Neutrophil (primary cell): ENCODE results near the gene FGB.
A peak's percentile ranks its signal among the peaks of the same experiment; 100 is the strongest.

ENCODE experiments used
- H3K27ac ChIP-seq: fragments of 200-600 bp; sonication (generic); 2 replicates; pipeline ENCODE4 v1.5.1; 2016; ENCODE audit warnings: mild to moderate bottlenecking, moderate library complexity
- H3K27me3 ChIP-seq: fragments of 200-600 bp; sonication (generic); 2 replicates; pipeline ENCODE4 v1.6.0; 2016; ENCODE audit warnings: mild to moderate bottlenecking
- H3K36me3 ChIP-seq: fragments of 200-600 bp; sonication (generic); 2 replicates; pipeline ENCODE4 v1.5.1; 2017
- H3K4me1 ChIP-seq, 2 experiments: fragments of 200-600 bp in 1 of 2; sonication (generic) in 1 of 2; 1 replicate in 1 of 2; 2 replicates in 1 of 2; pipeline versions ENCODE4 v1.5.1 to v1.6.1; 2013 to 2016; ENCODE audit warnings: low read depth in 1 of 2, low read length in 1 of 2, mild to moderate bottlenecking in 1 of 2, moderate library complexity in 1 of 2; ENCODE audit not compliant: control insufficient read depth in 1 of 2, insufficient read depth in 1 of 2
- H3K4me3 ChIP-seq, 2 experiments: fragments of 200-600 bp in 1 of 2; sonication (generic) in 1 of 2; 1 replicate in 1 of 2; 2 replicates in 1 of 2; pipeline ENCODE4 v1.5.1; 2013 to 2016; ENCODE audit warnings: low read depth in 1 of 2, low read length in 1 of 2, mild to moderate bottlenecking in 1 of 2, moderate library complexity in 1 of 2
- H3K9me3 ChIP-seq: fragments of 200-600 bp; sonication (generic); 2 replicates; pipeline ENCODE4 v1.5.1; 2016
- TF ChIP-seq, protein P1 (sequence below): fragments of 200-600 bp; sonication (generic); IDR thresholded peaks from 2 replicates; pipeline ENCODE4 v1.5.1; 2016; ENCODE audit warnings: antibody characterized with exemption

FGB gene

DNA sequence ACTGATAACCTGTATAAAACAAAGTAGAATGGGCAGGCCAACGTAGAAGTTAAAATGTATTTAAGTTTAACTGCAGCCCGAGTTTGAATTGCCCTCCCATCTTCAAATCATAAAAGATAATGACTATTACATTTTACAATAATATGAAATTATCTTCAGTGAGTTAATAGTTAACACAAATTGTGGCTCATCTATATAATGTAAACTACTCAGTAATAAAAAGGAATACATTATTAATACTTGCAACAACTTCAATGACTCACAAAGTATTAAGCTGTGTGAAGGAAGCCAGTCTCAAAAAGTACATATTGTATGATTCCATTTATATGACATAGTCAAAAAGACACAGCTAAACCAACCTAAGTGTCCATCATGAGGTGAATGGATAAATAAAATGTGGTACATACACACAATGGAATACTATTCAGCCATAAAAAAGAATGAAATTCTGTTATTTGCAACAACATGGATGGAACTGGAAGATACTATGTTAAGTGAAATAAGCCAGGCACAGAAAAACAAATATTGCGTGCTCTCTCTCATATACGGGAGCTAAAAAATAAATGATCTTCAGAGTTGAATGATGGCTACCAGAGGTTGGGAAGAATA, 20.4 kb upstream of the FGB start:
- peaks cover 99% of the 10 kb centered on the region for H3K36me3 ChIP-seq
- TF ChIP-seq, protein P1, sequence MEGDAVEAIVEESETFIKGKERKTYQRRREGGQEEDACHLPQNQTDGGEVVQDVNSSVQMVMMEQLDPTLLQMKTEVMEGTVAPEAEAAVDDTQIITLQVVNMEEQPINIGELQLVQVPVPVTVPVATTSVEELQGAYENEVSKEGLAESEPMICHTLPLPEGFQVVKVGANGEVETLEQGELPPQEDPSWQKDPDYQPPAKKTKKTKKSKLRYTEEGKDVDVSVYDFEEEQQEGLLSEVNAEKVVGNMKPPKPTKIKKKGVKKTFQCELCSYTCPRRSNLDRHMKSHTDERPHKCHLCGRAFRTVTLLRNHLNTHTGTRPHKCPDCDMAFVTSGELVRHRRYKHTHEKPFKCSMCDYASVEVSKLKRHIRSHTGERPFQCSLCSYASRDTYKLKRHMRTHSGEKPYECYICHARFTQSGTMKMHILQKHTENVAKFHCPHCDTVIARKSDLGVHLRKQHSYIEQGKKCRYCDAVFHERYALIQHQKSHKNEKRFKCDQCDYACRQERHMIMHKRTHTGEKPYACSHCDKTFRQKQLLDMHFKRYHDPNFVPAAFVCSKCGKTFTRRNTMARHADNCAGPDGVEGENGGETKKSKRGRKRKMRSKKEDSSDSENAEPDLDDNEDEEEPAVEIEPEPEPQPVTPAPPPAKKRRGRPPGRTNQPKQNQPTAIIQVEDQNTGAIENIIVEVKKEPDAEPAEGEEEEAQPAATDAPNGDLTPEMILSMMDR, result no peak
- H3K27me3 ChIP-seq, result no peaks in the 10 kb centered on the region
- no peaks in the 10 kb centered on the region for H3K9me3 ChIP-seq
- no peak overlapping the region for H3K27ac ChIP-seq
- no peaks in the 10 kb centered on the region for H3K4me1 ChIP-seq
- H3K4me3 ChIP-seq, result no peak overlapping the region

DNA sequence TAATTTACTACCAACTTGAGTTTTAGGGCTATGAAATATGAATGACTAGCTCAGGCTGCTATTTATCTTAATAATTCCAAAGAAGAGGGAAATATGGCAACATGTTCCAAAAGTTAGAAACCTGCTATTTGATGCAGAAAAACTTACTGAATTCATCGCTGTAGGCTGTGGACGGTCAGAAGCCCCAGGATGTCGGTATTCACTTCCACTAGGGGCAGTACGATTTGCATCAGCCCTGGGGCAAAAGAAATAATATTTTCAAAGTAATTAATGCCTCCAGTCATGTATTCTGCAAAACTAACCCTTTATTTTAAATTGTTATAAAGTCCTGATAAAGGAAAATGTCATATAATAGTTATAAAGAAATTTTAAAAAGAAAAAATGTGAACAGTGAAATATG, 17.1 kb upstream of the FGB start:
- Histone ChIP-seq H3K4me3 (no peak overlapping the region), H3K4me1 (peaks cover 11 to 15% of the 10 kb centered on the region in 2 experiments), H3K27ac (no peak overlapping the region)

DNA sequence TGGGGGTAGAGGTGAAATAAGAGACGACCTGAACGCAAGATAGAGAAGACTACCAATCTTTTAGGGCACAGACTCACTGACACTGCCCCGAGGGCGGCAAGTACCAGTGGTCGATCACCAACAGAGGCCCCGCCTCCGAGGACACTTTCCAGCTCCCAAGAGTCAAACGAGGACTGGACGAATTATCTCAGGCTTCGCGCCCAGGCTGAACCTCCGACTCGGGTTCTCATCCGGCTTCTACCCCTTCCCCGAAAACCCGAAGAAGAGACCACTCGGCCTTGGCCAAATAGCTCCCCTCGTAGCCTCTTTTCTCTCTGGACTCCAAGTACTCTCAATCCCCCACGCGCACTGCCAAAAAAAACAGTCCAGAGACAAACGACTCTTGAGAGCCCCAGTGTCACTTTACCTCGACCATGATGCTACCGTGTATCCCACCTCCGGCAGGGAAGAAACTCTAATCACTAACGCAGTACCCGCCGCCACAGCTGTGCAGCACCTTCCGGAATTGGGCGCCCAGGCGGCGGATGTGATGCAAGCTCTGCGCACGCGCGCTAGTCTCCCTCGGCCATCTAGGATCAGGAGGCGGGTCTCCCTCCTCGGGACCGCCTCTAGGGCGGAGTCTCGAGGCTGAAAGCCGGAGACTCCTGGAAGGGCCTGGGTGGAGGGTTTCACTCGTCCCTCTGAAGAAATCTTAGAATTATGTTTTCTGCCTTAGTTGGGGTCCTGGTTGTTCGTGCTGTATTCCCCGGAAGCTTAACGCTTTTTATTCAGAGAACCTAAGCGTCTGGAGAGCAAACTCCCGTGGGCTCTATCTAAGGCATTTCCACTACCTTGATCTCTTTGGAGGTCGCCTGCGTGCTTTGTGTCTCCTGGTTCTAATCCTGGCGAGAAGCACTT, 12.7 kb upstream of the FGB start, which contains the start of gene PLRG1:
Gene PLRG1 (minus strand): TSS at position 507 of the 897 bp plus-strand sequence. CDS start 92 bp downstream, at position 415.
- peak within 1 kb of the TSS; percentile 60 for H3K27ac ChIP-seq
- H3K4me1 ChIP-seq, result peaks cover 11 to 15% of the 10 kb centered on the region in 2 experiments
- H3K4me3 ChIP-seq, result peak within 1 kb of the TSS; percentile 76 to 87
- TF ChIP-seq, protein P1, result peak; percentile 71
- no peaks in the 10 kb centered on the region for H3K9me3 ChIP-seq
- H3K27me3 ChIP-seq, result no peaks in the 10 kb centered on the region
- peaks cover 30% of the 10 kb centered on the region for H3K36me3 ChIP-seq

More for the DNA sequence above, 17.1 kb upstream of the FGB start:
- H3K27me3 ChIP-seq, result no peaks in the 10 kb centered on the region
- H3K9me3 ChIP-seq, result no peaks in the 10 kb centered on the region
- H3K36me3 ChIP-seq, result peaks cover 73% of the 10 kb centered on the region
- TF ChIP-seq, protein P1, result no peak

DNA sequence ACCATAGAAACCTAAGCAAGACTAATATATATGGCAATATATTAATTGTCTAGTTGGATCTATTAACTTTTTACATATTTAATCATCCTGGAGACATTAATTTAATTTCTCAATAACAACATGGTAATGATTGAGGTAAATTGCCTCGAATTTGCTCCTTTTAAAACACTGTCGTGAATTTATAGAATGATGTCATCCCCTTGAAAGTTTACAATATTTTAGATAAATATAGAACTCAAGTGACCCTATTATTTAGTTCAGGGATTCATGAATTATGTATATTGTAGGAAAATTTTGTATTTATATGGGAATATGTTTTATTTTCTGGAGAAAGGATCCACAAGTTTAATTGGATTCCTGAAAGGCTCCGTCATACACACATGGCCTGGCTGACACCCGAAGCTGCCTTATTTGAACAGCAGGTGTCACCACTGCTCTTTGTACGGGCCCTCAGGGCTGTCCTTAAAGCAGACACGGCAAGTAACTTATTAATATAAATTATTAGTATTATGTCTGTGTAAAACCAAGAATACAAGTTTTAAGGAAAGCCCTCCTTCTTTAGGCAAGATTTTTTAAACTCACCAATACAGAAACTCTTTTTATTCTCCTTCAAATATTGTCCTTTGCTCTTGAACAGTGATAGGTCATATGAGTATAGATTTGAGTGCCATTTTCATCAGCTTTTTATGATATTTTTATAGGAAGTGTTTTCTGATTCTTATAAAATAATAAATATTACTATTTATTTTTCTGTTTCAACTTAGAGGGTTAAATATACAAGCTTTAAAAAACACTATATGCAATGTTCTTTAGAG, 10.7 kb upstream of the FGB start:
- peaks cover 10% of the 10 kb centered on the region for H3K36me3 ChIP-seq
- TF ChIP-seq, protein P1, result peak; percentile 56
- no peak overlapping the region for H3K27ac ChIP-seq
- no peaks in the 10 kb centered on the region for H3K9me3 ChIP-seq
- peaks cover 11 to 15% of the 10 kb centered on the region in 2 experiments for H3K4me1 ChIP-seq
- no peak overlapping the region for H3K4me3 ChIP-seq
- no peaks in the 10 kb centered on the region for H3K27me3 ChIP-seq

DNA sequence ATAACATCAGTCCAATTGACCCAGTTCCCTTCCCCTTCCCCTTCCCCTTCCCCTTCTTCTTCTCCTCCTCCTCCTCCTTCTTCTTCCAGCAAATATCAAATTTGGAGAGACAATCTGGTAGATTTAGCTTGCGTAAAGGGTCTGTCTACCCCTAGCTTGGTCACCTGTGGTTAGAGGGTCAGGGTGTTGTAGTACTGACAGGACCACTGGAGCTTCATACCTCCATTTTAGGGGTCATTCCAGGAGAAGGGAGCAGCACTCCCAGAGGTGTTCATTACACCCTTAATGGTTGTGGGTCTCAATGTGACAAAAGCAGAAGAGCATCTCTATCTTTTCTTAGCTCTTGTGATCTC, 3.7 kb upstream of the FGB start:
- no peak overlapping the region for H3K27ac ChIP-seq
- H3K4me3 ChIP-seq, result no peak overlapping the region
- H3K27me3 ChIP-seq, result no peaks in the 10 kb centered on the region
- no peaks in the 10 kb centered on the region for H3K9me3 ChIP-seq
- no peaks in the 10 kb centered on the region for H3K4me1 ChIP-seq
- TF ChIP-seq, protein P1, result no peak
- no peaks in the 10 kb centered on the region for H3K36me3 ChIP-seq
